Endodermal cell (in vitro differentiated cells): ENCODE results near the gene PCDHGA1. TPM values are rescaled to one million over a fixed set of nuclear protein-coding genes. Genes with fewer than 3 reads are reported as not detected.

Experiments
- DNase-seq: peaks from one replicate; pipeline ENCODE4 v3.0.0-alpha.2; 2017
- H3K27ac ChIP-seq: 2 replicates; pipeline ENCODE4 v1.5.1; 2013; ENCODE audit warnings: mild to moderate bottlenecking, low read depth, low read length, moderate library complexity
- H3K27me3 ChIP-seq: 2 replicates; pipeline ENCODE4 v1.6.1; 2013; ENCODE audit warnings: mild to moderate bottlenecking, low read length, moderate library complexity; ENCODE audit not compliant: insufficient read depth, control insufficient read depth, poor library complexity, severe bottlenecking
- H3K36me3 ChIP-seq: 2 replicates; pipeline ENCODE4 v1.7.0; 2013; ENCODE audit warnings: mild to moderate bottlenecking, low read length, moderate library complexity; ENCODE audit not compliant: control insufficient read depth, insufficient read depth
- H3K4me1 ChIP-seq: one replicate; pipeline ENCODE4 v1.7.0; 2013; ENCODE audit warnings: low read length; ENCODE audit not compliant: control insufficient read depth, insufficient read depth
- H3K4me3 ChIP-seq: 2 replicates; pipeline ENCODE4 v1.5.1; 2013; ENCODE audit warnings: mild to moderate bottlenecking, low read length, moderate library complexity
- H3K9ac ChIP-seq: 2 replicates; pipeline ENCODE4 v1.6.1; 2013; ENCODE audit warnings: mild to moderate bottlenecking, low read length, moderate library complexity; ENCODE audit not compliant: poor library complexity, severe bottlenecking; ENCODE audit errors: extremely low read depth
- H3K9me3 ChIP-seq: 2 replicates; pipeline ENCODE4 v1.6.1; 2013; ENCODE audit warnings: mild to moderate bottlenecking, low read length, moderate library complexity; ENCODE audit not compliant: control insufficient read depth
- H3K27ac Mint-ChIP-seq: 2 replicates; pipeline ENCODE4 v1.8.0; 2020; ENCODE audit warnings: mixed read lengths
- H3K27me3 Mint-ChIP-seq: 2 replicates; pipeline ENCODE4 v1.8.0; 2021; ENCODE audit warnings: mild to moderate bottlenecking, mixed read lengths; ENCODE audit not compliant: insufficient read depth
- H3K36me3 Mint-ChIP-seq: 2 replicates; pipeline ENCODE4 v1.8.0; 2020; ENCODE audit warnings: low read depth, mixed read lengths
- H3K4me1 Mint-ChIP-seq: 2 replicates; pipeline ENCODE4 v1.8.0; 2020; ENCODE audit warnings: mixed read lengths
- H3K4me3 Mint-ChIP-seq: 2 replicates; pipeline ENCODE4 v1.8.0; 2020; ENCODE audit warnings: mild to moderate bottlenecking, moderate library complexity, mixed read lengths
- H3K9me3 Mint-ChIP-seq: 2 replicates; pipeline ENCODE4 v1.8.0; 2020; ENCODE audit warnings: mild to moderate bottlenecking, mixed read lengths
- WGBS, 2 experiments: methylation state at CpG; one replicate each; pipeline versions ENCODE4 v1.1.5 to v1.1.7; 2013; ENCODE audit warnings: missing lambda C conversion rate in 2 of 2, mixed read lengths in 1 of 2; ENCODE audit not compliant: insufficient coverage in 1 of 2, insufficient read length in 1 of 2; 5-methylcytosine and 5-hydroxymethylcytosine counted together
- total RNA-seq, 2 donors: library from RNA; stranded (reverse); fragmentation: NEBNext Ultra II Directional in 1 of 2; extraction: Animal tissue kit (Norgen Biotek cat#: 25700) in 1 of 2; gene quantifications; 2 replicates in 1 of 2; 3 replicates in 1 of 2; pipeline ENCODE4 v1.2.1, GENCODE V29; 2021
- TF ChIP-seq, protein P1 (sequence below): fragments of 200-600 bp; sonication (generic); conservative IDR thresholded peaks from 2 replicates; pipeline ENCODE4 v1.5.0; 2021; ENCODE audit warnings: antibody characterized with exemption, mild to moderate bottlenecking

PCDHGA1 gene
- total RNA-seq, 2 donors from 2014 or later, result 0.38 to 2.2 TPM

DNA sequence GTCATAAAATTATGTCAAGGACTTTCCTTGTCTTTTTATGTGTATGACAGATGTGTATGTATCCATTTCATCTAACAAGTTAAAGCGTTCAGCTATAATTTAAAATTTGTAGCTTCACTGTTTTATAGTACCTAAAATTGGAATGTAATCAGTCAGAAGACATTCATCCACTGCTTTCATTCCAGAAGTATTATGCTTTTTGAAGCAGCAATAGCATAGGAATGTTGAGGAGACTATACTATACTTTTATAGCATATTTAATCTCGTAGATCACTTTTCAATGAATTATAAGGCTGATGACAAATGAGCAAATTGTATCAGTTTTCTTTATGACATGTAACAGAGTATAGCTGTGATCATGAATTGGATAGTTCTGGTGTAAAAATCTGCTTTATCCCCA, 106.9 kb downstream of the PCDHGA1 start:
- TF ChIP-seq, protein P1, sequence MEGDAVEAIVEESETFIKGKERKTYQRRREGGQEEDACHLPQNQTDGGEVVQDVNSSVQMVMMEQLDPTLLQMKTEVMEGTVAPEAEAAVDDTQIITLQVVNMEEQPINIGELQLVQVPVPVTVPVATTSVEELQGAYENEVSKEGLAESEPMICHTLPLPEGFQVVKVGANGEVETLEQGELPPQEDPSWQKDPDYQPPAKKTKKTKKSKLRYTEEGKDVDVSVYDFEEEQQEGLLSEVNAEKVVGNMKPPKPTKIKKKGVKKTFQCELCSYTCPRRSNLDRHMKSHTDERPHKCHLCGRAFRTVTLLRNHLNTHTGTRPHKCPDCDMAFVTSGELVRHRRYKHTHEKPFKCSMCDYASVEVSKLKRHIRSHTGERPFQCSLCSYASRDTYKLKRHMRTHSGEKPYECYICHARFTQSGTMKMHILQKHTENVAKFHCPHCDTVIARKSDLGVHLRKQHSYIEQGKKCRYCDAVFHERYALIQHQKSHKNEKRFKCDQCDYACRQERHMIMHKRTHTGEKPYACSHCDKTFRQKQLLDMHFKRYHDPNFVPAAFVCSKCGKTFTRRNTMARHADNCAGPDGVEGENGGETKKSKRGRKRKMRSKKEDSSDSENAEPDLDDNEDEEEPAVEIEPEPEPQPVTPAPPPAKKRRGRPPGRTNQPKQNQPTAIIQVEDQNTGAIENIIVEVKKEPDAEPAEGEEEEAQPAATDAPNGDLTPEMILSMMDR, result no peak
- peaks cover 24% of the 10 kb centered on the region for H3K9me3 Mint-ChIP-seq
- H3K4me1 Mint-ChIP-seq, result no peaks in the 10 kb centered on the region
- Histone ChIP-seq H3K27ac (no peak overlapping the region), H3K4me3 (no peak overlapping the region), H3K9ac (no peak overlapping the region), H3K4me1 (no peaks in the 10 kb centered on the region), H3K9me3 (peaks cover 20% of the 10 kb centered on the region), H3K27me3 (no peaks in the 10 kb centered on the region), H3K36me3 (no peaks in the 10 kb centered on the region)
- no peak overlapping the region for H3K4me3 Mint-ChIP-seq
- no peak overlapping the region for H3K27ac Mint-ChIP-seq
- 80 to 100% methylated on average over 1 of the region's 2 CpGs for WGBS, 2 experiments
- H3K27me3 Mint-ChIP-seq, result no peaks in the 10 kb centered on the region
- peaks cover 30% of the 10 kb centered on the region for H3K36me3 Mint-ChIP-seq
- no peak for DNase-seq

DNA sequence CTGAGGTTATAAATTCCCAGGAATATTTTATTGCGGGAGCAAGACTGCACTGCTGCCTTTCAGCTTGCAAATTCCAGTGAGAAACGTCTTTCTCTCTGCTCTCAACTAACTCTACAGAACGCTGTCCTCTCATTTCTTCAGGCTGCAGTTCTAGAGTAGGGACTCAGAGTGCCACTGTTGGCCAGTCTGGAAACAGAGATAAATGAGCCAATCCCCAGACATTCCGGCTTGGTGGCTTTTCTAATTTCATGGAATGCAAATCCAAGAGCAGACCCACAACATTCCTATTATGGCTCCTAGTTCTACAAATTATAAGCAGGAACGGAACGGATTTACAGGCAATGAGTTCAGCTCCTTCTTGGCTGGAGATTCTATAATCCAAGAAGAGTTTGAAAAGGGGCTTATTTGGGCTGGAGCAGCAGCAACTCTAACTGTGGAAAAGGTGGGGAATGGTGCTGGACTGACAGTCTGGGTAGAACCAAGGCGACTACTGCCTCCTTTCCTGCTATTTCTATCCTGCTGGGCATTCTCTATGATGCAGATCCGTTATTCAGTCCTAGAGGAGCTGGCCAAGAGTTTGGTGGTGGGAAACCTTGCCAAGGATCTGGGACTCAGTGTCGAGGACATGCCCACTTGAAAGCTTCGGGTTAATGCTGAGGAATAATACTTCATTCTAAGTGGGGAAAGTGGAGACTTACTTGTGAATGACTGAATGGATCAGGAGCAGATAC, 109.3 kb downstream of the PCDHGA1 start:
- H3K27ac Mint-ChIP-seq, result no peak overlapping the region
- no peaks in the 10 kb centered on the region for H3K27me3 Mint-ChIP-seq
- Histone ChIP-seq H3K4me1 (no peaks in the 10 kb centered on the region), H3K27ac (no peak overlapping the region), H3K36me3 (no peaks in the 10 kb centered on the region), H3K9ac (no peak overlapping the region), H3K4me3 (no peak overlapping the region), H3K9me3 (peaks cover 9% of the 10 kb centered on the region), H3K27me3 (no peaks in the 10 kb centered on the region)
- TF ChIP-seq, protein P1, result no peak
- H3K4me1 Mint-ChIP-seq, result no peaks in the 10 kb centered on the region
- no peak overlapping the region for H3K4me3 Mint-ChIP-seq
- peaks cover 16% of the 10 kb centered on the region for H3K36me3 Mint-ChIP-seq
- 90 to 92% methylated on average over 8 to 10 of the region's 10 CpGs for WGBS, 2 experiments
- peaks cover 5% of the 10 kb centered on the region for H3K9me3 Mint-ChIP-seq
- DNase-seq, result no peak

DNA sequence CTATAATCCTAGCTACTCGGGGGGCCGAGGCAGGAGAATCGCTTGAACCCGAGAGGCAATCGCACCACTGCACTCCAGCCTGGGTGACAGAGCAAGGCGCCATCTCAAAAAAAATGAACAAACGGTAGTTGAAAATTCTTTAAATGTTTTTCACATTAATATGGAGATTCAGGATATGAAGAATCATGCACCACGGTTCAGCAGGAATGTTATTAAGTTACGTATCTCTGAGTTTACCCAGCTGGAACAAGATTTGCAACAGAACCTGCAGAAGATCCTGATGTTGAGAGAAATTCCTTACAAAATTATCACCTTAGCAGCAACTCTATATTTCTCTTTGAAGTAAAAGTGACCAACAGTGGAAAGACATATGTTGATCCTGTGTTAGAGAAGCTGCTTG, 110.0 kb downstream of the PCDHGA1 start:
- H3K27me3 Mint-ChIP-seq, result no peaks in the 10 kb centered on the region
- peaks cover 16% of the 10 kb centered on the region for H3K36me3 Mint-ChIP-seq

More for the DNA sequence above, 110.0 kb downstream of the PCDHGA1 start:
- no peak for DNase-seq
- Histone ChIP-seq H3K27ac (no peak overlapping the region), H3K36me3 (no peaks in the 10 kb centered on the region), H3K9me3 (peaks cover 3% of the 10 kb centered on the region), H3K27me3 (no peaks in the 10 kb centered on the region), H3K9ac (no peak overlapping the region), H3K4me1 (no peaks in the 10 kb centered on the region), H3K4me3 (no peak overlapping the region)
- 90 to 91% methylated on average over 8 to 9 of the region's 9 CpGs for WGBS, 2 experiments
- Mint-ChIP-seq H3K27ac (no peak overlapping the region), H3K4me3 (no peak overlapping the region), H3K9me3 (peaks cover 3% of the 10 kb centered on the region), H3K4me1 (no peaks in the 10 kb centered on the region)
- TF ChIP-seq, protein P1, result no peak
